GM23248 (cell line): ENCODE results near the gene FAM217B. TPM values are rescaled to one million over a fixed set of nuclear protein-coding genes. Genes with fewer than 3 reads are reported as not detected.
A peak's percentile ranks its signal among the peaks of the same experiment; 100 is the strongest.

ENCODE experiments used
- DNase-seq: peaks from one replicate; pipeline ENCODE4 v3.0.0-alpha.2; 2015
- H2AFZ ChIP-seq: fragments of 200-600 bp; sonication (generic); 2 replicates; pipeline ENCODE4 v1.6.1; 2016; ENCODE audit warnings: antibody characterized with exemption
- H3F3A ChIP-seq: fragments of 200-600 bp; sonication (generic); 2 replicates; pipeline ENCODE4 v1.6.1; 2016; ENCODE audit warnings: mild to moderate bottlenecking, antibody characterized with exemption, mixed run types; ENCODE audit not compliant: insufficient read depth
- H3K27ac ChIP-seq: fragments of 200-600 bp; sonication (generic); 2 replicates; pipeline ENCODE4 v1.5.1; 2016; ENCODE audit warnings: mild to moderate bottlenecking
- H3K27me3 ChIP-seq: fragments of 200-600 bp; sonication (generic); replicated peaks from 2 replicates; pipeline ENCODE4 v1.6.1; 2016; ENCODE audit warnings: mild to moderate bottlenecking; ENCODE audit not compliant: insufficient read depth
- H3K36me3 ChIP-seq: fragments of 200-600 bp; sonication (generic); 2 replicates; pipeline ENCODE4 v1.6.1; 2016; ENCODE audit warnings: low read depth, mild to moderate bottlenecking
- H3K4me1 ChIP-seq: fragments of 200-600 bp; sonication (generic); 2 replicates; pipeline ENCODE4 v1.6.1; 2016; ENCODE audit warnings: mild to moderate bottlenecking; ENCODE audit not compliant: insufficient read depth
- H3K4me2 ChIP-seq: fragments of 200-600 bp; sonication (generic); one replicate; pipeline ENCODE4 v1.6.1; 2016; ENCODE audit warnings: mild to moderate bottlenecking; ENCODE audit not compliant: unreplicated experiment
- H3K4me3 ChIP-seq: fragments of 200-600 bp; sonication (generic); 2 replicates; pipeline ENCODE4 v1.5.1; 2016; ENCODE audit warnings: mild to moderate bottlenecking
- H3K79me2 ChIP-seq: fragments of 200-600 bp; sonication (generic); 2 replicates; pipeline ENCODE4 v1.6.1; 2016; ENCODE audit warnings: mild to moderate bottlenecking; ENCODE audit not compliant: insufficient read depth
- H3K9ac ChIP-seq: fragments of 200-600 bp; sonication (generic); 2 replicates; pipeline ENCODE4 v1.6.1; 2016; ENCODE audit warnings: mild to moderate bottlenecking
- H3K9me2 ChIP-seq: fragments of 200-600 bp; sonication (generic); 2 replicates; pipeline ENCODE4 v1.6.1; 2016; ENCODE audit warnings: mixed run types, mild to moderate bottlenecking, moderate library complexity; ENCODE audit not compliant: insufficient read depth
- H3K9me3 ChIP-seq: fragments of 200-600 bp; sonication (generic); one replicate; pipeline ENCODE4 v1.6.1; 2017; ENCODE audit warnings: low read depth
- H4K20me1 ChIP-seq: fragments of 200-600 bp; sonication (generic); 2 replicates; pipeline ENCODE4 v1.6.0; 2016; ENCODE audit not compliant: insufficient read depth
- EZH2 ChIP-seq: fragments of 200-600 bp; sonication (generic); IDR thresholded peaks from 2 replicates; pipeline ENCODE4 v1.6.1; 2018; ENCODE audit warnings: antibody characterized with exemption, mild to moderate bottlenecking; ENCODE audit not compliant: insufficient read depth, poor library complexity, severe bottlenecking
- EZH2phosphoT487 ChIP-seq: fragments of 200-600 bp; sonication (generic); IDR thresholded peaks from 2 replicates; pipeline ENCODE4 v1.6.1; 2018; ENCODE audit warnings: antibody characterized with exemption, moderate library complexity, mild to moderate bottlenecking, low read depth; ENCODE audit not compliant: insufficient read depth
- WGBS, 2 experiments: methylation state at CpG; one replicate each; pipeline ENCODE4 v1.1.6; 2015 to 2017; ENCODE audit warnings: low lambda C conversion rate in 2 of 2, low coverage in 1 of 2; ENCODE audit errors: missing lambda C conversion rate in 2 of 2; 5-methylcytosine and 5-hydroxymethylcytosine counted together
- in situ Hi-C: fragments of 300-500 bp; cut with MboI; formaldehyde crosslinking; loops from 2 replicates; pipeline ENCODE4 v1.15.0; 2020
- polyA plus RNA-seq: library from polyadenylated mRNA; unstranded; fragments of >200 nt; fragmentation: Nextera tagmentation; extraction: Ambion mirVana; gene quantifications from 2 replicates; pipeline ENCODE4 v1.2.1, GENCODE V29; 2016
- total RNA-seq: library from RNA; depleted of rRNA; stranded (reverse); fragments of >200 nt; shearing (Covaris generic); gene quantifications from 2 replicates; pipeline ENCODE4 v1.2.3, GENCODE V29; 2014

Gene FAM217B
- total and polyA plus RNA-seq, 2 experiments from 2014 or later, result 2.2 to 9.5 TPM

DNA sequence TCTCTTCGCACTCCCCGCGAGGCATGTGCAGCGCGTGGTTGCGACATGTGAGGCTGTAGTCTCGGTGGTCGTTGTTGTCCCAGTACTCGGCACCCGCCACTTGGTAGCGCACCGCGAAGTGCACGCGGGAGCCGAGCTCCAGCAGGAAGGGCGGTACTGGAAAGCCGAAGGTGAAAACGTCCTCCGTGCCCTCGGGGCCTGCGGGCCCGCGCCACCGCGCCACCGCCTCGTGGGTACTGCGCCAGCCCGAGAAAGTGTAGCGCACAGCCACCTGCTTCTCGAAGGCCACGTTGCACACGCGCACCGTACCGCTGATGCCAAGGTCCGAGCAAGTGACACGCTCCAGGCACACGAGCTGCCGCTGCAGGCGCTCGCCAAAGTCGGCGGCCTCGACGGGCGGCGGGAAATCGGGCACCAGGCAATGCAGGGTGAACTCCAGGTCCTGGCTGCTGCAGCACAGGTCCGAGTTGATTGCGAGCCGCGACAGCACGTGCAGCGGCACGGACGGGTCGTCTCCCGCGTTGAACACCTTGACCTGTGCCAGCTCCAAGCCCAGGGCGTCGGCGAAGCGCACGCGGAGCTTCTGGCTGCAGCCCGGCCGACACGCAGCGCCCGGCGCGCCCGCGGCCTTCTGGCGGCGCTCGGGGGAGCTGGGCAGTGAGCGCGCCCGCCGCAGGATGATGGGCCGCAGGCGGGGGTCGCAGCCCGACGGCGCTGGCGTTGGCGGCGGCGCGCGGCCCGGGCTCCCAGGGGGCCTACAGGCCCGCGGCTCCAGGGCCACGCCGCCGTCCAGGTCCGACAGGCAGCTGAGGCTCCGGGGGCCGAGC, 924 bp upstream of the FAM217B start:
- H2AFZ ChIP-seq, result peak overlapping the region; percentile 98
- WGBS, 2 experiments, result 57 to 71% methylated on average over 60 to 64 of the region's 104 CpGs
- peak overlapping the region; percentile 96 for H3K9ac ChIP-seq
- H3K4me1 ChIP-seq, result peaks cover 37% of the 10 kb centered on the region
- DNase-seq, result no peak
- H3K27me3 ChIP-seq, result no peaks in the 10 kb centered on the region
- in situ Hi-C loops, result no loop called here
- peak overlapping the region; percentile 83 for H3K4me2 ChIP-seq
- peak overlapping the region; percentile 93 for H3K4me3 ChIP-seq
- H3K9me2 ChIP-seq, result no peaks in the 10 kb centered on the region
- peaks cover 26% of the 10 kb centered on the region for H3F3A ChIP-seq
- no peaks in the 10 kb centered on the region for H3K9me3 ChIP-seq
- H3K36me3 ChIP-seq, result peaks cover 16% of the 10 kb centered on the region; the same call in 1 of the 2 replicates
- no peak for TF ChIP-seq EZH2phosphoT487
- no peak for TF ChIP-seq EZH2
- peaks cover 37% of the 10 kb centered on the region for H3K79me2 ChIP-seq
- no peaks in the 10 kb centered on the region; the same call in 1 of the 2 replicates for H4K20me1 ChIP-seq
- peak overlapping the region; percentile 99 for H3K27ac ChIP-seq

DNA sequence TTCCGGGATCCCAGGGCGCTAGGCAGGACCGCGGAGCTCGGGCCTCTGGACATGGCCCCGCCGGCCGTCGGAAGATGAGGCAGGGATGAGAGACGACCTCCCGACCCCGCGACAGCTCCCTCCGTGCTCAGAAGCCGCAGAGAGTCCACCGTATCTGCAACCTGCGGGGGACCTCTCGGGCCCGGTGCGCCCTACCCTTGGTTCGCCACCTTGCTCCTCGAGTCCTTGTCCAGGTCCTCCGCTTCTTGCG, 385 bp upstream of the FAM217B start:
- H3K9me3 ChIP-seq, result no peaks in the 10 kb centered on the region
- peak overlapping the region; percentile 96 for H3K9ac ChIP-seq
- WGBS, 2 experiments, result 0 to 1% methylated on average over 17 to 22 of the region's 24 CpGs
- H3K27ac ChIP-seq, result peak overlapping the region; percentile 99
- peak overlapping the region; percentile 98 for H2AFZ ChIP-seq
- H3F3A ChIP-seq, result peaks cover 26% of the 10 kb centered on the region
- H3K36me3 ChIP-seq, result peaks cover 16% of the 10 kb centered on the region; the same call in 1 of the 2 replicates
- in situ Hi-C loops, result no loop called here
- H3K4me3 ChIP-seq, result peak overlapping the region; percentile 93
- H3K4me1 ChIP-seq, result peaks cover 37% of the 10 kb centered on the region
- H3K9me2 ChIP-seq, result no peaks in the 10 kb centered on the region
- no peaks in the 10 kb centered on the region; the same call in 1 of the 2 replicates for H4K20me1 ChIP-seq
- peak; percentile 59 for DNase-seq
- TF ChIP-seq EZH2, result no peak
- TF ChIP-seq EZH2phosphoT487, result no peak
- H3K4me2 ChIP-seq, result peak overlapping the region; percentile 83
- no peaks in the 10 kb centered on the region for H3K27me3 ChIP-seq
- H3K79me2 ChIP-seq, result peaks cover 37% of the 10 kb centered on the region

DNA sequence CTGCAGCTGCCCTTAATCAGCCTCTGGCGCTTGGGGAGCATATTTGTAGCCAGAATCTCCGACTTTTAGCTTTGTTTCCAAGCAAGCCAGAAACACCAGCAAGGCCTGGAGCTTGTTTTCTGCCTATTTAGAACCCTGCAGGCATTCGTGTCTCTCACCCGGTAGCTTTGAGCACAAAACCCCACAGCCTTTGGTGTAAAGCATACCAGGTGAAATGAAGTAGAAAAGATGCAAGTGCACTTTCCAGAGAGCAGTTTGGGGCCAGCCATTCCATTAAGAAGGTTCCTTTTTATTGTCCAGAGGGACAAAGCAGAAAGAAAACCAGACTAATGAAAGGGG, 736 bp downstream of the FAM217B start:
- H3K27ac ChIP-seq, result peak overlapping the region; percentile 99
- peaks cover 16% of the 10 kb centered on the region; the same call in 1 of the 2 replicates for H3K36me3 ChIP-seq
- no peaks in the 10 kb centered on the region; the same call in 1 of the 2 replicates for H4K20me1 ChIP-seq
- H3K4me1 ChIP-seq, result peaks cover 43% of the 10 kb centered on the region
- H3K4me2 ChIP-seq, result peak overlapping the region; percentile 94
- H3K9me3 ChIP-seq, result no peaks in the 10 kb centered on the region
- peaks cover 36% of the 10 kb centered on the region for H3K79me2 ChIP-seq
- H3K27me3 ChIP-seq, result no peaks in the 10 kb centered on the region
- H3K9me2 ChIP-seq, result no peaks in the 10 kb centered on the region
- TF ChIP-seq EZH2, result no peak
- in situ Hi-C loops, result no loop called here
- peak overlapping the region; percentile 98 for H2AFZ ChIP-seq
- peak overlapping the region; percentile 93 for H3K4me3 ChIP-seq
- 0% methylated on average over 4 of the region's 4 CpGs for WGBS, 2 experiments
- peak overlapping the region; percentile 96 for H3K9ac ChIP-seq
- peaks cover 26% of the 10 kb centered on the region for H3F3A ChIP-seq
- no peak for DNase-seq

DNA sequence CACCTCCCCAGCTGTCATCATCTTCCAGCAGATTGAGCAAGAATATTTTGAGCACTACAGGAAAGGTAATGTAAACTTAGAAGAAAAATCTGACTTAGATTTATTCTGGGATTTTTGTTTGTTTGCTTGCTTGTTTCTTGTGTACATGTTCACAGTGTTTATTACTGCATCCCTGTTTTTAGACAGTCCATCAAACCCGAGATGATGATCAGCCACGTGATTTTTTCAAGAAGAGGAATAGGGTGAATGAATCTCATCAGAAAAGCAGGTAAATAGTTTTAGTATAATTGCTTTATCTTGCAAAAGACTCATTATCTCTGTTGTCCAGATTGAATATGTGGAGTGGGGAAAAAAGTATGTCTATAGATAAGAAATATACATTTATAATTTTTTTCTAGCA, 2.1 kb downstream of the FAM217B start:
- peaks cover 26% of the 10 kb centered on the region for H3F3A ChIP-seq
- no peaks in the 10 kb centered on the region for H3K9me3 ChIP-seq
- no peaks in the 10 kb centered on the region for H3K9me2 ChIP-seq
- no peaks in the 10 kb centered on the region for H3K27me3 ChIP-seq
- WGBS, 2 experiments, result 36 to 48% methylated on average over 2 of the region's 2 CpGs
- peaks cover 23% of the 10 kb centered on the region for H3K79me2 ChIP-seq
- H3K9ac ChIP-seq, result no peak overlapping the region
- in situ Hi-C loops, result no loop called here
- no peak overlapping the region for H3K4me3 ChIP-seq
- DNase-seq, result no peak
- H3K4me1 ChIP-seq, result peaks cover 36% of the 10 kb centered on the region
- no peak overlapping the region for H2AFZ ChIP-seq
- TF ChIP-seq EZH2 (no peak), EZH2phosphoT487 (no peak)
- H4K20me1 ChIP-seq, result no peaks in the 10 kb centered on the region
- peaks cover 16% of the 10 kb centered on the region; the same call in 1 of the 2 replicates for H3K36me3 ChIP-seq
- H3K27ac ChIP-seq, result no peak overlapping the region
- peak overlapping the region; percentile 94 for H3K4me2 ChIP-seq
